ENCODE results near the gene MARCHF6. TPM values are rescaled to one million over a fixed set of nuclear protein-coding genes. Genes with fewer than 3 reads are reported as not detected.

Gene MARCHF6
- total and polyA plus RNA-seq, 9 of the 15 experiments (the other 6 are each of a cell fraction or from before 2014, with no cell fraction given): 74.1 to 456 (median 116) TPM

DNA sequence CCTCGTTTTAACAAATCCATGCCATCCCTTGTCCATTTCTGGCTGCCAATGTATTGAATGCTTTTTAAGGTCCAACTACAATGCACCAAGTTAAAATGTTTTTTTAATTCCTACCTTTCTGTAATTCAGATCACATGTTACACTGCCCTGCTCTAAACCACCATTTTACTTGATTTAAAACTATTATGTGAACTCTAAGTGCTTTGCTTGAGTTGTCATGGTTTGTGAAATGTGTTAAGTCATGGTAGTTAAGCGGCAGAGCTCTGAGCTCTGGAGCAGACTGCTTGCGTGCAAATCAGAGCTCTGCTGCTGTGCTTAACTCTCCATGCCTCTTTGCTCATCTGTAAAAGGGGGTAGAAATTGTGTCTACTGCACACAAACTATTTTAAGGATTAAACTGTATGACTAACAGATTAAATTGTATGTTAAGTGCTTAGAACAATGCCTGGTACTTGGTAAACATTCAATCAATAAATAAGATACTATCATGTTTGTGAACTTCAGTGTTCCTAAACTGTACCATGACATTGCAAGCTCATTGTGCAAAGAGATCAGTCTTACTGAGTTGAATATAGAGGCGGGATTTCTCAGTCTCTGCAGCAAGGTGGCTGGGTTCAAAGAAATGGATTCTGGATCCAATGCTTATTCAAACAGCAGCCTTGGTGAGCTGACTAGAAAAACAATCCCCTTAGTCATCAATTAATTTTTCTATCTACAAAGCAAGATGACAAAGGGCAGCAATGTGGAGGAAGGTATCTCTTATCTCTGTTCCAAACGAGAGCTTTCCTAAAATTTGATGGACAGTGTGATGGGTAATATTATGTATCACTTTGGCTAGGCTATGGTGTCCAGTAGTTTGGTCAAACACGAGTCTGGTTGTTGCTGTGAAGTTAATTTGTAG lies 29.7 kb upstream of the MARCHF6 start:
- WGBS (ENCODE audit: insufficient coverage, low coverage, missing lambda C conversion rate): 11% methylated on average over 6 of the region's 6 CpGs
- ATAC-seq (peak; percentile 64), FAIRE-seq (peak; percentile 87), DNase-seq (ENCODE audit: extremely low read depth in 1 of 4, low spot score in 3 of 4) (peak; percentile 40 to 73 (median 52))
- BruUV-seq (replicated peaks): no TSS peak
- in situ Hi-C loops (cut with MboI): no loop called here
- peaks cover 36 to 41% of the 10 kb centered on the region in 2 experiments for H3K4me1 ChIP-seq (replicated peaks in 1 of 2; ENCODE audit: control insufficient read depth in 2 of 2, insufficient read depth in 2 of 2, low read length in 2 of 2)
- no peaks in the 10 kb centered on the region for H3K9me3 ChIP-seq (replicated peaks; ENCODE audit: control insufficient read depth, insufficient read depth, low read depth, low read length)
- intact Hi-C loops (cut with micrococcal nuclease): no loop called here
- H3K9me1 ChIP-seq (ENCODE audit: control insufficient read depth, insufficient read depth, low read length): no peaks in the 10 kb centered on the region
- no peak overlapping the region for H3K4me2 ChIP-seq (ENCODE audit: insufficient read depth, low read length)
- ChIA-PET CTCF (ENCODE audit: low intra/inter-chr PET ratio) (no interaction called here), POLR2A (interaction anchor here (0.6 to 1.8 kb wide), 9 partner anchors 9 to 541 kb away, joined by 3 to 9 read pairs (median 4); partner anchors contain the start of genes CCT5 and MARCHF6)
- H3K79me2 ChIP-seq (ENCODE audit: control insufficient read depth, insufficient read depth, low read length): no peaks in the 10 kb centered on the region
- no peak overlapping the region for H3K4me3 ChIP-seq
- no peaks in the 10 kb centered on the region for H3K36me3 ChIP-seq (ENCODE audit: control insufficient read depth, insufficient read depth, low read length)
- H4K20me1 ChIP-seq (replicated peaks; ENCODE audit: control insufficient read depth, insufficient read depth, low read length): no peaks in the 10 kb centered on the region
- H3K27me3 ChIP-seq (ENCODE audit: control insufficient read depth in 2 of 2, insufficient read depth in 2 of 2, low read length in 2 of 2): no peaks in the 10 kb centered on the region
- 0 out of 2 replicates have a peak overlapping the region, but pooled peaks have one; percentile 8 for H2AFZ ChIP-seq (ENCODE audit: low read depth, low read length)
- no peak overlapping the region for H3K9ac ChIP-seq (ENCODE audit: insufficient read depth in 1 of 2, low read depth in 2 of 2, low read length in 2 of 2)
- H3K27ac ChIP-seq (ENCODE audit: extremely low read depth, low read depth, low read length): no peak overlapping the region
- 0 out of 2 replicates have a peak, but pooled peaks have one; percentile 62 for TF ChIP-seq NBN (IDR thresholded peaks at IDR 0.05; ENCODE audit: low read depth)
- TF ChIP-seq NCOR1 (IDR thresholded peaks at IDR 0.05): peak; percentile 3; the same call in 1 of the 2 replicates
- peak; percentile 30; the same call in 1 of the 2 replicates for TF ChIP-seq NCOA6 (IDR thresholded peaks at IDR 0.05)
- TF ChIP-seq, protein P1, sequence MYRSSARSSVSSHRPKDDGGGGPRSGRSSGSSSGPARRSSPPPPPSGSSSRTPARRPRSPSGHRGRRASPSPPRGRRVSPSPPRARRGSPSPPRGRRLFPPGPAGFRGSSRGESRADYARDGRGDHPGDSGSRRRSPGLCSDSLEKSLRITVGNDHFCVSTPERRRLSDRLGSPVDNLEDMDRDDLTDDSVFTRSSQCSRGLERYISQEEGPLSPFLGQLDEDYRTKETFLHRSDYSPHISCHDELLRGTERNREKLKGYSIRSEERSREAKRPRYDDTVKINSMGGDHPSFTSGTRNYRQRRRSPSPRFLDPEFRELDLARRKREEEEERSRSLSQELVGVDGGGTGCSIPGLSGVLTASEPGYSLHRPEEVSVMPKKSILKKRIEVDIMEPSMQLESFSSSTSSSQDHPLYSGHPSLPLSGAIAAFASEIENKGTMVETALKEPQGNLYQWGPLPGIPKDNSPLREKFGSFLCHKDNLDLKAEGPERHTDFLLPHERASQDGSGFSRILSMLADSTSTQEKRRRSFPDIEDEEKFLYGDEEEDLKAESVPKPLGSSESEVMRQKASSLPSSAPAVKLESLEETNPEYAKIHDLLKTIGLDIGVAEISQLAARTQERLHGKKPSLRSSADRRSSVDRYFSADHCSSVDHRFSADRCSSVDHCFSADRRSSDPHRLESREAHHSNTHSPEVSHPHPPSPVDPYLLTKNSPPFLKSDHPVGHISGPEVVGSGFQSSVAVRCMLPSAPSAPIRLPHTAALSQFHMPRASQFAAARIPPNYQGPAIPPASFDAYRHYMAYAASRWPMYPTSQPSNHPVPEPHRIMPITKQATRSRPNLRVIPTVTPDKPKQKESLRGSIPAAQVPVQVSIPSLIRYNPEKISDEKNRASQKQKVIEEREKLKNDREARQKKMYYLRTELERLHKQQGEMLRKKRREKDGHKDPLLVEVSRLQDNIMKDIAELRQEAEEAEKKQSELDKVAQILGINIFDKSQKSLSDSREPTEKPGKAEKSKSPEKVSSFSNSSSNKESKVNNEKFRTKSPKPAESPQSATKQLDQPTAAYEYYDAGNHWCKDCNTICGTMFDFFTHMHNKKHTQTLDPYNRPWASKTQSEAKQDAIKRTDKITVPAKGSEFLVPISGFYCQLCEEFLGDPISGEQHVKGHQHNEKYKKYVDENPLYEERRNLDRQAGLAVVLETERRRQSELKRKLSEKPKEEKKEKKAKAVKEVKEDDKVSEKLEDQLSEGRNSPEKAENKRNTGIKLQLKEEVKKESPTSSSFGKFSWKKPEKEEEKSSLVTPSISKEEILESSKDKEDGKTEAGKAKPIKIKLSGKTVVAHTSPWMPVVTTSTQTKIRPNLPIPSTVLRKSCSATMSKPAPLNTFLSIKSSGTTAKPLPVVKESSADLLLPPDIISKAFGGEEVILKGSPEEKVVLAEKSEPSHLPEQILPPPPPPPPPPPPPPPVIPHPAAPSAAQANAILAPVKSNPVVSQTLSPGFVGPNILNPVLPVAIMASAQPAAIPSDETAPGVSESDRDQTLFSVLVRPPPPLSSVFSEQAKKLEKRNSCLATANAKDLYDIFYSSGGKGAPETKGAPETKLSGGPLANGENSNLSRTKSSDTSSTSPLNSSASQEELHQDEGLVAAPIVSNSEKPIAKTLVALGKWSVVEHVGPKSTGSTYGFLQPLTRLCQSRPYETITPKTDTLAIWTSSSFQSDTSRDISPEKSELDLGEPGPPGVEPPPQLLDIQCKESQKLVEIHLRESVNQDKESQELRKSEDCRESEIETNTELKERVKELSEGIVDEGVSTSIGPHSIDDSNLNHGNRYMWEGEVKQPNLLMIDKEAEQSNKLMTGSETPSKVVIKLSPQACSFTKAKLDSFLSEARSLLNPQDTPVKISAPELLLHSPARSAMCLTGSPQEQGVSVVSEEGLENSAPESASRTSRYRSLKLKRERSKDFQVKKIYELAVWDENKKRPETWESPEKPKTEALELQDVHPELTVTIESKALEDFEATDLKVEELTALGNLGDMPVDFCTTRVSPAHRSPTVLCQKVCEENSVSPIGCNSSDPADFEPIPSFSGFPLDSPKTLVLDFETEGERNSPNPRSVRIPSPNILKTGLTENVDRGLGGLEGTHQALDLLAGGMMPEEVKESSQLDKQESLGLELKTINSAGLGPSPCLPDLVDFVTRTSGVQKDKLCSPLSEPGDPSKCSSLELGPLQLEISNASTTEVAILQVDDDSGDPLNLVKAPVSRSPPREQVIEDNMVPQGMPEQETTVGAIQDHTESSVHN (IDR thresholded peaks at IDR 0.05; ENCODE audit: borderline replicate concordance in 1 of 2, low read depth in 1 of 2): 0 out of 4 replicates have a peak, but pooled peaks of 1 of the 2 experiments have one; percentile 16
- TF ChIP-seq, protein P2, sequence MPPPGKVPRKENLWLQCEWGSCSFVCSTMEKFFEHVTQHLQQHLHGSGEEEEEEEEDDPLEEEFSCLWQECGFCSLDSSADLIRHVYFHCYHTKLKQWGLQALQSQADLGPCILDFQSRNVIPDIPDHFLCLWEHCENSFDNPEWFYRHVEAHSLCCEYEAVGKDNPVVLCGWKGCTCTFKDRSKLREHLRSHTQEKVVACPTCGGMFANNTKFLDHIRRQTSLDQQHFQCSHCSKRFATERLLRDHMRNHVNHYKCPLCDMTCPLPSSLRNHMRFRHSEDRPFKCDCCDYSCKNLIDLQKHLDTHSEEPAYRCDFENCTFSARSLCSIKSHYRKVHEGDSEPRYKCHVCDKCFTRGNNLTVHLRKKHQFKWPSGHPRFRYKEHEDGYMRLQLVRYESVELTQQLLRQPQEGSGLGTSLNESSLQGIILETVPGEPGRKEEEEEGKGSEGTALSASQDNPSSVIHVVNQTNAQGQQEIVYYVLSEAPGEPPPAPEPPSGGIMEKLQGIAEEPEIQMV (tag; conservative IDR thresholded peaks at IDR 0.05; ENCODE audit: low read depth): 0 out of 2 replicates have a peak, but pooled peaks have one; percentile 22
- peak; percentile 23; the same call in 1 of the 2 replicates for TF ChIP-seq MYC (IDR thresholded peaks at IDR 0.05; ENCODE audit: low read depth, low read length)
- TF ChIP-seq MYC (CRISPR knock-in tag; IDR thresholded peaks at IDR 0.05; ENCODE audit: borderline replicate concordance, low read depth): no peak
- TF ChIP-seq ARID1B (IDR thresholded peaks at IDR 0.05): peak; percentile 39
- TF ChIP-seq SOX6 (IDR thresholded peaks at IDR 0.05): 0 out of 2 replicates have a peak, but pooled peaks have one; percentile 42
- peak; percentile 88 for TF ChIP-seq C11orf30 (IDR thresholded peaks at IDR 0.05; ENCODE audit: low read depth)
- peak; percentile 89 to 90; a peak in 3 of 4 replicates for TF ChIP-seq KDM1A (IDR thresholded peaks at IDR 0.05)
